CD4-positive, alpha-beta T cell (primary cell): ENCODE results near the gene ICAM5. TPM values are rescaled to one million over a fixed set of nuclear protein-coding genes. Genes with fewer than 3 reads are reported as not detected.
A peak's percentile ranks its signal among the peaks of the same experiment; 100 is the strongest.

ENCODE experiments used
- ATAC-seq: fragments of 200-7000 bp; cut with Tn5 transposase; one replicate; pipeline ENCODE4 v1.10.0; 2022; ENCODE audit warnings: mild to moderate bottlenecking; ENCODE audit not compliant: poor library complexity
- CTCF ChIA-PET: fragments of 350-600 bp; sonication (Branson Sonifier 250); formaldehyde crosslinking; loops from one replicate; lab custom pipeline; 2021; ENCODE audit warnings: antibody characterized with exemption, inconsistent platforms; lab: Charles Lee
- POLR2A ChIA-PET: fragments of 350-600 bp; sonication (Branson Sonifier 250); formaldehyde crosslinking; loops from one replicate; lab custom pipeline; 2021; ENCODE audit warnings: antibody characterized with exemption, inconsistent platforms; lab: Charles Lee
- DNase-seq, 14 experiments: peaks; one replicate each; pipeline ENCODE4 v3.0.0-alpha.2; 2013 to 2020; ENCODE audit warnings: mixed read lengths in 2 of 14
- H3K27ac ChIP-seq, 2 donors: one replicate each; pipeline versions ENCODE4 v1.5.1 to v1.7.0; 2013; ENCODE audit warnings: low read length in 2 of 2, low read depth in 1 of 2, mild to moderate bottlenecking in 1 of 2
- H3K27me3 ChIP-seq, 2 experiments: 1 replicate in 1 of 2; 2 replicates in 1 of 2; pipeline versions ENCODE4 v1.6.1 to v1.7.0; 2013; ENCODE audit warnings: low read length in 2 of 2, control low read depth in 1 of 2, mild to moderate bottlenecking in 1 of 2, moderate library complexity in 1 of 2; ENCODE audit not compliant: insufficient read depth in 2 of 2, control insufficient read depth in 1 of 2
- H3K36me3 ChIP-seq: one replicate; pipeline ENCODE4 v1.6.1; 2013; ENCODE audit warnings: low read length, control low read depth; ENCODE audit not compliant: insufficient read depth
- H3K4me1 ChIP-seq: one replicate; pipeline ENCODE4 v1.6.1; 2013; ENCODE audit warnings: low read length, control low read depth; ENCODE audit not compliant: insufficient read depth
- H3K4me3 ChIP-seq: one replicate; pipeline ENCODE4 v1.5.1; 2013; ENCODE audit warnings: mild to moderate bottlenecking, low read length, moderate library complexity
- H3K9me3 ChIP-seq, 2 experiments: 1 replicate in 1 of 2; 2 replicates in 1 of 2; pipeline versions ENCODE4 v1.6.1 to v1.7.0; 2013; ENCODE audit warnings: low read length in 2 of 2, mild to moderate bottlenecking in 2 of 2, control low read depth in 1 of 2, moderate library complexity in 1 of 2; ENCODE audit not compliant: control insufficient read depth in 1 of 2, insufficient read depth in 1 of 2
- H3K27ac Mint-ChIP-seq: one replicate; pipeline ENCODE4 v1.8.0; 2020; ENCODE audit warnings: mixed read lengths
- H3K27me3 Mint-ChIP-seq: one replicate; pipeline ENCODE4 v1.8.0; 2021; ENCODE audit warnings: mixed read lengths
- H3K36me3 Mint-ChIP-seq: one replicate; pipeline ENCODE4 v1.8.0; 2021; ENCODE audit warnings: low read depth, mixed read lengths
- H3K4me1 Mint-ChIP-seq: one replicate; pipeline ENCODE4 v1.8.0; 2021; ENCODE audit warnings: low read depth, mixed read lengths
- H3K4me3 Mint-ChIP-seq: one replicate; pipeline ENCODE4 v1.8.0; 2020; ENCODE audit warnings: mild to moderate bottlenecking, mixed read lengths
- H3K9me3 Mint-ChIP-seq: one replicate; pipeline ENCODE4 v1.8.0; 2020; ENCODE audit warnings: mixed read lengths
- intact Hi-C, 2 experiments: fragments of 100-400 bp; cut with DNase I in 1 of 2; cut with micrococcal nuclease in 1 of 2; formaldehyde crosslinking; loops; one replicate each; pipeline versions ENCODE4 v1.15.1 to v1.9.0; 2023 to 2025; cut with DNase I, micrococcal nuclease
- total RNA-seq, 174 experiments: library from RNA in 2 of 174; stranded (reverse) in 2 of 174; gene quantifications; one replicate each; pipeline ENCODE4 v1.2.3 and lab custom pipeline; 2021 to 2026
- TF ChIP-seq, protein P1 (sequence below): fragments of 200-600 bp; IDR thresholded peaks from one replicate; pipeline ENCODE4 v1.8.0; 2022; ENCODE audit warnings: antibody characterized with exemption, mild to moderate bottlenecking

ICAM5 gene
- total RNA-seq, 2 experiments from 2014 or later = not detected

GRCh38 chr19:10289167-10289835 is 451 bp upstream of the ICAM5 start:
- peaks cover 72% of the 10 kb centered on the region for H3K27me3 Mint-ChIP-seq
- Histone ChIP-seq H3K27ac (no peak overlapping the region), H3K36me3 (peaks cover 19% of the 10 kb centered on the region), H3K27me3 (peaks cover 71% of the 10 kb centered on the region in 2 experiments), H3K4me3 (peak overlapping the region; percentile 48), H3K9me3 (peaks cover 0 to 61% of the 10 kb centered on the region in 2 experiments), H3K4me1 (peaks cover 86% of the 10 kb centered on the region)
- peak; percentile 71 for ATAC-seq
- intact Hi-C loops = loop anchor here in 1 of 2 experiments (5.0 kb wide), 1 partner anchor 43 kb away; the partner anchor contains the start of gene RAVER1
- no peaks in the 10 kb centered on the region for H3K9me3 Mint-ChIP-seq
- ChIA-PET POLR2A (interaction anchor here (0.6 to 5.0 kb wide), 4 partner anchors 19 to 122 kb away, joined by 3 to 39 read pairs (median 4); partner anchors contain the start of gene ICAM1), CTCF (interaction anchor here (0.8 to 3.1 kb wide), 5 partner anchors 18 to 127 kb away, joined by 3 to 10 read pairs (median 6); partner anchors contain the start of gene ICAM1)
- peak overlapping the region; percentile 77 for H3K4me3 Mint-ChIP-seq
- TF ChIP-seq, protein P1, sequence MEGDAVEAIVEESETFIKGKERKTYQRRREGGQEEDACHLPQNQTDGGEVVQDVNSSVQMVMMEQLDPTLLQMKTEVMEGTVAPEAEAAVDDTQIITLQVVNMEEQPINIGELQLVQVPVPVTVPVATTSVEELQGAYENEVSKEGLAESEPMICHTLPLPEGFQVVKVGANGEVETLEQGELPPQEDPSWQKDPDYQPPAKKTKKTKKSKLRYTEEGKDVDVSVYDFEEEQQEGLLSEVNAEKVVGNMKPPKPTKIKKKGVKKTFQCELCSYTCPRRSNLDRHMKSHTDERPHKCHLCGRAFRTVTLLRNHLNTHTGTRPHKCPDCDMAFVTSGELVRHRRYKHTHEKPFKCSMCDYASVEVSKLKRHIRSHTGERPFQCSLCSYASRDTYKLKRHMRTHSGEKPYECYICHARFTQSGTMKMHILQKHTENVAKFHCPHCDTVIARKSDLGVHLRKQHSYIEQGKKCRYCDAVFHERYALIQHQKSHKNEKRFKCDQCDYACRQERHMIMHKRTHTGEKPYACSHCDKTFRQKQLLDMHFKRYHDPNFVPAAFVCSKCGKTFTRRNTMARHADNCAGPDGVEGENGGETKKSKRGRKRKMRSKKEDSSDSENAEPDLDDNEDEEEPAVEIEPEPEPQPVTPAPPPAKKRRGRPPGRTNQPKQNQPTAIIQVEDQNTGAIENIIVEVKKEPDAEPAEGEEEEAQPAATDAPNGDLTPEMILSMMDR = no peak
- H3K4me1 Mint-ChIP-seq = peaks cover 73% of the 10 kb centered on the region
- peak in 12 of 14 experiments; percentile 37 to 87 (median 56) for DNase-seq
- H3K27ac Mint-ChIP-seq = no peak overlapping the region
- H3K36me3 Mint-ChIP-seq = peaks cover 22% of the 10 kb centered on the region

DNA sequence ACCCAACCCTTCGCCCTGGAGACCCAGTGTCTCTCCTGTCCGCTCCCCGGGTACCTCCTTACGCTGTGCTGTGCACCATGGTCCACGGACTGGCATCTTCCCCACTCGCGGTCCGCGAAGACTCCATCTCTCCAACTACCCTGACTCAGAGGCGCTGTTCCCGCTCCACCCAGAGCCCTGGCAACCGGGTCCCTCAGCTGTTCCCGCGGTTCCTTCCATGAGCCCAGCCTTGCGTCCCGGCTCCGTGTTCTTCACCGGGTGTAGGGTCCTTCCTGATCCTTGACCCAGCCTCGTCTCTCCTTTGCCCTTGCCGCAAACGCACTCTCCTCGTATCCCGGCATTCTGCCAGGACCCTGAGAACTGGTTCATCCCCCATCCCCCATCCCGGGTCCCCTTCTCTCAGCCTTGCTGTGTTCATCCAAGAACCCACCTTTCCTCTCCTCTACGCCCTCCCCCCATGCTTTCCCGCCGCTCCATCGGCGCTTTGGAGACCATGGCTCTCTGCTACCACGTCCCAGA is 664 bp downstream of the ICAM5 start:
- H3K9me3 ChIP-seq = peaks cover 0 to 71% of the 10 kb centered on the region in 2 experiments
- peak overlapping the region; percentile 48 for H3K4me3 ChIP-seq
- peaks cover 73% of the 10 kb centered on the region for H3K4me1 Mint-ChIP-seq
- peaks cover 97% of the 10 kb centered on the region for H3K4me1 ChIP-seq
- ChIA-PET POLR2A (interaction anchor here (1.6 to 5.0 kb wide), 2 partner anchors 20 to 24 kb away, joined by 4 to 39 read pairs; partner anchors contain the start of gene ICAM1), CTCF (interaction anchor here (1.5 to 2.3 kb wide), 3 partner anchors 19 to 126 kb away, joined by 4 to 10 read pairs (median 6); partner anchors contain the start of gene ICAM1)
- DNase-seq (peak in 1 of 14 experiments; percentile 38), ATAC-seq (no peak)
- intact Hi-C loops = no loop called here
- peaks cover 13% of the 10 kb centered on the region for H3K36me3 Mint-ChIP-seq
- TF ChIP-seq, protein P1 = no peak
- peaks cover 81 to 82% of the 10 kb centered on the region in 2 experiments for H3K27me3 ChIP-seq
- peak overlapping the region; percentile 81 for H3K4me3 Mint-ChIP-seq
- peaks cover 8% of the 10 kb centered on the region for H3K36me3 ChIP-seq
- peaks cover 83% of the 10 kb centered on the region for H3K27me3 Mint-ChIP-seq
- no peak overlapping the region for H3K27ac ChIP-seq
- H3K27ac Mint-ChIP-seq = no peak overlapping the region
- no peaks in the 10 kb centered on the region for H3K9me3 Mint-ChIP-seq

GRCh38 chr19:10290876-10291553 is 1.3 kb downstream of the ICAM5 start:
- peaks cover 74% of the 10 kb centered on the region for H3K4me1 Mint-ChIP-seq
- H3K4me1 ChIP-seq = peaks cover 100% of the 10 kb centered on the region
- H3K9me3 ChIP-seq = peaks cover 0 to 71% of the 10 kb centered on the region in 2 experiments
- ATAC-seq (peak; percentile 10), DNase-seq (peak in 9 of 14 experiments; percentile 34 to 76 (median 47))
- peaks cover 89% of the 10 kb centered on the region for H3K27me3 Mint-ChIP-seq
- CTCF ChIA-PET = interaction anchor here (0.5 to 2.4 kb wide), 6 partner anchors 12 to 71 kb away, joined by 3 to 9 read pairs (median 3); partner anchors contain the start of gene ICAM1
- no peak overlapping the region for H3K27ac Mint-ChIP-seq
- intact Hi-C loops = no loop called here
- H3K4me3 Mint-ChIP-seq = peak overlapping the region; percentile 81
- no peaks in the 10 kb centered on the region for H3K9me3 Mint-ChIP-seq
- POLR2A ChIA-PET = interaction anchor here (1.3 to 5.0 kb wide), 4 partner anchors 20 to 98 kb away, joined by 3 to 39 read pairs (median 6); partner anchors contain the start of genes ICAM1 and RAVER1
- peaks cover 86 to 87% of the 10 kb centered on the region in 2 experiments for H3K27me3 ChIP-seq
- peaks cover 2% of the 10 kb centered on the region for H3K36me3 ChIP-seq
- H3K27ac ChIP-seq = no peak overlapping the region
- peaks cover 7% of the 10 kb centered on the region for H3K36me3 Mint-ChIP-seq
- TF ChIP-seq, protein P1 = no peak
- H3K4me3 ChIP-seq = peak overlapping the region; percentile 48
